Measurements from ENCODE around the gene TTC16. TPM values are rescaled to one million over a fixed set of nuclear protein-coding genes. Genes with fewer than 3 reads are reported as not detected.

TTC16 gene
- total RNA-seq, 1 experiment from 2014 or later = not detected

GRCh38 chr9:127730262-127730661 is 14.4 kb downstream of the TTC16 start (continued):
- no peak for TF ChIP-seq CDX4 (CRISPR knock-in tag; IDR thresholded peaks at IDR 0.05; ENCODE audit: borderline replicate concordance)
- no peak for TF ChIP-seq GTF2I (CRISPR knock-in tag; conservative IDR thresholded peaks at IDR 0.05)
- no peak for TF ChIP-seq CBFB (CRISPR knock-in tag; IDR thresholded peaks at IDR 0.05; ENCODE audit: low read depth)
- TF ChIP-seq AFF4 (CRISPR knock-in tag; IDR thresholded peaks at IDR 0.05; ENCODE audit: borderline replicate concordance) = no peak

GRCh38 chr9:127730799-127731410 is 15.0 kb downstream of the TTC16 start:
- H3K9me3 Mint-ChIP-seq = no peaks in the 10 kb centered on the region
- H3K27me3 Mint-ChIP-seq (ENCODE audit: low read depth) = no peaks in the 10 kb centered on the region
- no peak overlapping the region for H3K27ac Mint-ChIP-seq
- CTCF ChIA-PET = interaction anchor here (0.9 to 2.9 kb wide), 6 partner anchors 8 to 242 kb away, joined by 3 to 10 read pairs (median 4); no protein-coding TSS in a partner anchor
- no peak for DNase-seq (ENCODE audit: low spot score)
- no peaks in the 10 kb centered on the region for H3K36me3 Mint-ChIP-seq
- no peak for ATAC-seq
- no peak overlapping the region for H3K4me3 Mint-ChIP-seq
- TF ChIP-seq GRHL2 (CRISPR knock-in tag; IDR thresholded peaks at IDR 0.05; ENCODE audit: insufficient replicate concordance, severe bottlenecking) (no peak), GTF2I (CRISPR knock-in tag; conservative IDR thresholded peaks at IDR 0.05) (no peak)
- peaks cover 11% of the 10 kb centered on the region for H3K4me1 Mint-ChIP-seq
- POLR2A ChIA-PET = no interaction called here

- Mint-ChIP-seq H3K27ac (peak overlapping the region; percentile 8; the same call in 1 of the 2 replicates), H3K4me1 (peaks cover 11% of the 10 kb centered on the region), H3K36me3 (no peaks in the 10 kb centered on the region), H3K27me3 (ENCODE audit: low read depth) (peaks cover 3% of the 10 kb centered on the region; the same call in 1 of the 2 replicates), H3K9me3 (no peaks in the 10 kb centered on the region), H3K4me3 (no peak overlapping the region)
- DNase-seq (ENCODE audit: low spot score) = no peak
- TF ChIP-seq JUN (CRISPR knock-in tag; IDR thresholded peaks at IDR 0.05) = no peak
- TF ChIP-seq ZNF671 (CRISPR knock-in tag; IDR thresholded peaks at IDR 0.05) = no peak
- TF ChIP-seq ZMAT4 (CRISPR knock-in tag; IDR thresholded peaks at IDR 0.05) = no peak
- ChIA-PET CTCF (interaction anchor here (0.6 to 4.5 kb wide), 11 partner anchors 9 to 243 kb away, joined by 3 to 80 read pairs (median 3); partner anchors contain the start of gene PTRH1), POLR2A (no interaction called here)
- no peak for ATAC-seq
Observed at GRCh38 chr9:127731938-127732337, 16.1 kb downstream of the TTC16 start.

GRCh38 chr9:127732444-127732843 is 16.6 kb downstream of the TTC16 start:
- ATAC-seq (no peak), DNase-seq (ENCODE audit: low spot score) (no peak)
- Mint-ChIP-seq H3K9me3 (no peaks in the 10 kb centered on the region), H3K4me1 (peaks cover 11% of the 10 kb centered on the region), H3K36me3 (no peaks in the 10 kb centered on the region), H3K27me3 (ENCODE audit: low read depth) (peaks cover 3% of the 10 kb centered on the region; the same call in 1 of the 2 replicates), H3K27ac (peak overlapping the region; percentile 74; the same call in 1 of the 2 replicates), H3K4me3 (no peak overlapping the region)
- TF ChIP-seq CBFB (CRISPR knock-in tag; IDR thresholded peaks at IDR 0.05; ENCODE audit: low read depth) = no peak
- POLR2A ChIA-PET = no interaction called here
- CTCF ChIA-PET = interaction anchor here (0.6 to 4.5 kb wide), 9 partner anchors 8 to 243 kb away, joined by 3 to 80 read pairs (median 4); partner anchors contain the start of gene PTRH1

- CTCF ChIA-PET = interaction anchor here (1.5 to 4.5 kb wide), 18 partner anchors 9 to 193 kb away, joined by 4 to 80 read pairs (median 13); partner anchors contain the start of genes ENG, FPGS, PTRH1 and TTC16
- TF ChIP-seq RORB (CRISPR knock-in tag; IDR thresholded peaks at IDR 0.05) = no peak
- TF ChIP-seq PRDM15 (CRISPR knock-in tag; IDR thresholded peaks at IDR 0.05) = no peak
- TF ChIP-seq HMGXB4 (CRISPR knock-in tag; IDR thresholded peaks at IDR 0.05) = no peak
- TF ChIP-seq ELF4 (CRISPR knock-in tag; IDR thresholded peaks at IDR 0.05; ENCODE audit: low read depth) = no peak
- no peak for TF ChIP-seq ZNF512 (CRISPR knock-in tag; IDR thresholded peaks at IDR 0.05; ENCODE audit: borderline replicate concordance)
Observed at GRCh38 chr9:127733614-127734013, 17.7 kb downstream of the TTC16 start.

More at GRCh38 chr9:127733614-127734013, 17.7 kb downstream of the TTC16 start:
- H3K36me3 Mint-ChIP-seq = no peaks in the 10 kb centered on the region
- no peak for ATAC-seq
- no peak for DNase-seq (ENCODE audit: low spot score)
- H3K4me1 Mint-ChIP-seq = peaks cover 11% of the 10 kb centered on the region
- POLR2A ChIA-PET = no interaction called here
- H3K9me3 Mint-ChIP-seq = no peaks in the 10 kb centered on the region
- H3K27ac Mint-ChIP-seq = no peak overlapping the region; the same call in 1 of the 2 replicates
- H3K27me3 Mint-ChIP-seq (ENCODE audit: low read depth) = peaks cover 7% of the 10 kb centered on the region
- H3K4me3 Mint-ChIP-seq = no peak overlapping the region
